ENCODE results near the gene NFATC1.

NFATC1 gene

GRCh38 chr18:79429381-79429780, 33.7 kb downstream of the NFATC1 start:
- in situ Hi-C loops (cut with HindIII; ENCODE audit: low pct_ligation_motif_present, low pct_unique_long_range_greater_than_20kb, low sequenced_read_pairs): no loop called here
- no peak for DNase-seq

GRCh38 chr18:79429785-79430281, 34.1 kb downstream of the NFATC1 start:
- no peak for DNase-seq
- in situ Hi-C loops (cut with HindIII; ENCODE audit: low pct_ligation_motif_present, low pct_unique_long_range_greater_than_20kb, low sequenced_read_pairs): no loop called here

GRCh38 chr18:79432376-79433120, 36.8 kb downstream of the NFATC1 start:
- in situ Hi-C loops (cut with HindIII; ENCODE audit: low pct_ligation_motif_present, low pct_unique_long_range_greater_than_20kb, low sequenced_read_pairs): no loop called here

GRCh38 chr18:79433431-79433830, 37.7 kb downstream of the NFATC1 start:
- in situ Hi-C loops (cut with HindIII; ENCODE audit: low pct_ligation_motif_present, low pct_unique_long_range_greater_than_20kb, low sequenced_read_pairs): no loop called here
- DNase-seq: no peak

More at GRCh38 chr18:79432376-79433120, 36.8 kb downstream of the NFATC1 start:
- DNase-seq: no peak

GRCh38 chr18:79434607-79435401, 39.1 kb downstream of the NFATC1 start:
- in situ Hi-C loops (cut with HindIII; ENCODE audit: low pct_ligation_motif_present, low pct_unique_long_range_greater_than_20kb, low sequenced_read_pairs): no loop called here
- DNase-seq: no peak

- no peak for DNase-seq
- in situ Hi-C loops (cut with HindIII; ENCODE audit: low pct_ligation_motif_present, low pct_unique_long_range_greater_than_20kb, low sequenced_read_pairs): no loop called here
Measured at GRCh38 chr18:79436556-79437275, 41.0 kb downstream of the NFATC1 start.

- no peak for DNase-seq
- in situ Hi-C loops (cut with HindIII; ENCODE audit: low pct_ligation_motif_present, low pct_unique_long_range_greater_than_20kb, low sequenced_read_pairs): no loop called here
Measured at GRCh38 chr18:79438089-79438897, 42.6 kb downstream of the NFATC1 start.

GRCh38 chr18:79438898-79439627, 43.3 kb downstream of the NFATC1 start:
- in situ Hi-C loops (cut with HindIII; ENCODE audit: low pct_ligation_motif_present, low pct_unique_long_range_greater_than_20kb, low sequenced_read_pairs): no loop called here
- DNase-seq: no peak

- in situ Hi-C loops (cut with HindIII; ENCODE audit: low pct_ligation_motif_present, low pct_unique_long_range_greater_than_20kb, low sequenced_read_pairs): no loop called here
- DNase-seq: no peak
Measured at GRCh38 chr18:79439628-79440023, 43.9 kb downstream of the NFATC1 start.

GRCh38 chr18:79440316-79441110, 44.8 kb downstream of the NFATC1 start:
- in situ Hi-C loops (cut with HindIII; ENCODE audit: low pct_ligation_motif_present, low pct_unique_long_range_greater_than_20kb, low sequenced_read_pairs): no loop called here

GRCh38 chr18:79441420-79441819, 45.7 kb downstream of the NFATC1 start:
- in situ Hi-C loops (cut with HindIII; ENCODE audit: low pct_ligation_motif_present, low pct_unique_long_range_greater_than_20kb, low sequenced_read_pairs): no loop called here
- no peak for DNase-seq

More at GRCh38 chr18:79440316-79441110, 44.8 kb downstream of the NFATC1 start:
- DNase-seq: no peak

- DNase-seq: no peak
- in situ Hi-C loops (cut with HindIII; ENCODE audit: low pct_ligation_motif_present, low pct_unique_long_range_greater_than_20kb, low sequenced_read_pairs): no loop called here
Measured at GRCh38 chr18:79442508-79443221, 46.9 kb downstream of the NFATC1 start.

- DNase-seq: no peak
- in situ Hi-C loops (cut with HindIII; ENCODE audit: low pct_ligation_motif_present, low pct_unique_long_range_greater_than_20kb, low sequenced_read_pairs): no loop called here
Measured at GRCh38 chr18:79445221-79445620, 49.5 kb downstream of the NFATC1 start.

- DNase-seq: no peak
- in situ Hi-C loops (cut with HindIII; ENCODE audit: low pct_ligation_motif_present, low pct_unique_long_range_greater_than_20kb, low sequenced_read_pairs): no loop called here
Measured at GRCh38 chr18:79445696-79446561, 50.2 kb downstream of the NFATC1 start.

- DNase-seq: no peak
- in situ Hi-C loops (cut with HindIII; ENCODE audit: low pct_ligation_motif_present, low pct_unique_long_range_greater_than_20kb, low sequenced_read_pairs): no loop called here
Measured at GRCh38 chr18:79446931-79447330, 51.2 kb downstream of the NFATC1 start.

Measured in ACHN (cell line).